Neural progenitor cell (in vitro differentiated cells): ENCODE measurements around the gene NKD2.

Experiments used
- EZH2phosphoT487 ChIP-seq: fragments of 200-600 bp; sonication (generic); IDR thresholded peaks from 2 replicates; pipeline ENCODE4 v1.6.1; 2017; ENCODE audit warnings: antibody characterized with exemption
- TF ChIP-seq, protein P1 (sequence below): fragments of 200-600 bp; sonication (generic); IDR thresholded peaks from 2 replicates; pipeline ENCODE4 v1.5.1; 2017; ENCODE audit warnings: antibody characterized with exemption, mild to moderate bottlenecking

DNA sequence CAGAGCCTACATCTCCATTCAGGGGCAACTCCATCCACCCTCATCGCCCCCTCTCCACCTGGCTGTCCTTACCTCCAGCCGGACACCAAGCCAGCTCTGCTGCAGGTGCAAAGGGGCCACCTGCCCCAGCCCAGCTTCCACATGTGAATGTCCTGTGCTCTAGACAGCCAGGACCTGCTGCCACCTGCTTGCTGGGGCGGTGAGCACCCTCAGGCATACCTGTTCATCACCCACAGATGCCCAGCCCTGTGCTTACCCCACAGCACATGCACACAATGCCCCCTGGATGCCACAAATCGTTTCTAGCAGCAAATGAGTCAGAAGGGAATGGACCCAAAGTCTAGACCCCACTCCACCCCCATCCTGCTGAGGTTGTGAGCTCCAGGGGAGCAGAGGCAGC is 13.3 kb upstream of the NKD2 start:
- TF ChIP-seq, protein P1, sequence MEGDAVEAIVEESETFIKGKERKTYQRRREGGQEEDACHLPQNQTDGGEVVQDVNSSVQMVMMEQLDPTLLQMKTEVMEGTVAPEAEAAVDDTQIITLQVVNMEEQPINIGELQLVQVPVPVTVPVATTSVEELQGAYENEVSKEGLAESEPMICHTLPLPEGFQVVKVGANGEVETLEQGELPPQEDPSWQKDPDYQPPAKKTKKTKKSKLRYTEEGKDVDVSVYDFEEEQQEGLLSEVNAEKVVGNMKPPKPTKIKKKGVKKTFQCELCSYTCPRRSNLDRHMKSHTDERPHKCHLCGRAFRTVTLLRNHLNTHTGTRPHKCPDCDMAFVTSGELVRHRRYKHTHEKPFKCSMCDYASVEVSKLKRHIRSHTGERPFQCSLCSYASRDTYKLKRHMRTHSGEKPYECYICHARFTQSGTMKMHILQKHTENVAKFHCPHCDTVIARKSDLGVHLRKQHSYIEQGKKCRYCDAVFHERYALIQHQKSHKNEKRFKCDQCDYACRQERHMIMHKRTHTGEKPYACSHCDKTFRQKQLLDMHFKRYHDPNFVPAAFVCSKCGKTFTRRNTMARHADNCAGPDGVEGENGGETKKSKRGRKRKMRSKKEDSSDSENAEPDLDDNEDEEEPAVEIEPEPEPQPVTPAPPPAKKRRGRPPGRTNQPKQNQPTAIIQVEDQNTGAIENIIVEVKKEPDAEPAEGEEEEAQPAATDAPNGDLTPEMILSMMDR = no peak
- TF ChIP-seq EZH2phosphoT487 = no peak
